H1 (cell line): ENCODE measurements around the gene FRRS1L. TPM values are rescaled to one million over a fixed set of nuclear protein-coding genes. Genes with fewer than 3 reads are reported as not detected.

Source experiments
- SIX5 ChIP-seq: IDR thresholded peaks from 2 replicates; pipeline ENCODE4 v1.6.1; 2011; ENCODE audit warnings: mild to moderate bottlenecking, low read depth, low read length
- polyA plus RNA-seq, 7 experiments: library from polyadenylated mRNA; depleted of rRNA in 3 of 7; stranded (reverse) in 5 of 7; unstranded in 2 of 7; fragments of >200 nt in 5 of 7; fragments of 200-250 nt in 2 of 7; gene quantifications; 1 replicate in 5 of 7; 2 replicates in 1 of 7; 4 replicates in 1 of 7; pipeline versions ENCODE4 v1.2.1 to v1.2.3, GENCODE V29; 2011 to 2013; ENCODE audit warnings: missing spikeins in 2 of 7, mixed read lengths in 2 of 7
- total RNA-seq: library from RNA; stranded (reverse); fragmentation: NEBNext Ultra II Directional; extraction: Animal tissue kit (Norgen Biotek cat#: 25700); gene quantifications from 2 replicates; pipeline ENCODE4 v1.2.1, GENCODE V29; 2021

Gene FRRS1L
- total and polyA plus RNA-seq, 2 of the 8 experiments (the other 6 are each of a cell fraction or from before 2014, with no cell fraction given) = 1.0 to 2.2 TPM

DNA sequence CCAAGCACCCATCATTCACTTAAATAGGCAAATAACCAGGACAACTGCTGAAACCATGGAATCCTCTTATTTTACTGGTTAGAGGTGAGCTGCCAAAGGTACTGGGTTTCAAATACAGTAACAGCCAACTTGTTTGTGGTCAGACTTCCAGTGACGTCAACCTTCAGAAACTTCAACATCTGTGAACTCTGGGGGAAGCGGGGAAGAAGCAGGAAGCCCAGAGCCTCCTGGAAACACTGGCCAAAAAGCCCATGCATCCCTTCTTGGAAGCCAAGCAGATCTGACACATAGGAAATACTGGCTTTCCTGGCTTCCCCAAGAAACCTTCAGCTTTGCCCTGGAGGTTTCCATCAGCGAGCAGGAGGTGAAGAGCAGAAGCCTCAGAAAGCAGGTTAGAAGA, 4.9 kb upstream of the FRRS1L start (continued):
- no peak for TF ChIP-seq SIX5
